GM19035 (cell line): ENCODE results near the gene NOP53.
A peak's percentile ranks its signal among the peaks of the same experiment; 100 is the strongest.
"Not testable (repeated sequence)": the region's sequence is repeated elsewhere in the genome, so short reads cannot be mapped to it uniquely, and the experiment has no call there.

Source experiments
- ATAC-seq: cut with Tn5 transposase; IDR thresholded peaks from one replicate; pipeline ENCODE4 v1.9.1; 2021; ENCODE audit not compliant: unreplicated experiment

Gene NOP53

DNA sequence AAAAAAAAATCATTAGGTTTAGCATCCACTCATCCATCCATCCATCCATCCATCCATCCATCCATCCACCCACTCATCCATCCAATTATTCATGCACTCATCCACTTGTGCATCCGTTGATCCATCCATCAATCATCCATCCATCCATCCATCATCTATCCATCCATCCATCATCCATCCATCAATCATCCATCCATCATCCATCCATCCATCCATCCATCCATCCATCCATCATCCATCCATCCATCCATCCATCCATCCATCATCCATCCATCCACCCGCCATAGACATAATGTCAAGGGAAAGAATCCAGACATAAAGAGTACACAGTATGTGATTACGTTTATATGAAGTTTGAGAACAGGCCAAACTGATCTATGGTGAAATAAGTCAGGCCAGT, 24.2 kb downstream of the NOP53 start:
- ATAC-seq = no peak

GRCh38 chr19:47771291-47771690, 25.9 kb downstream of the NOP53 start:
- not testable (repeated sequence) for ATAC-seq

DNA sequence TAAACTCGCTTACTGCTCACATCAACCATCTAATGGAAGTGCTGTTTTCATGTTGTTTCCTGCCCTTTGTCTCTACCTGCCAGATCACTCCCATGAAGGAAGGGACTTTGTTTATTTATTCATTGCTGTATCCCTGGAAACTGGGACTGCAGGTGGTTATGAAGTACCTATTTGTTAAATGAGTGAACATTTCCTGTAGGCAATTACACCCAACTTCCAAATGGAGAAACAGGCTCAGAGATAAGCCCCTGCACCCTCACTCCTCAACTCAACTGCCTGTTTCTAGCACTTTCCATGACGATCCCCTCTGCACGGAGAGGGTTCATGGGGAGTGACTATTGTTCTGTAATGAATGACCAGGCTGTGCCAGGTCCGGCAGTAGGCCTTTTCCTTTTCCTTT, 31.2 kb downstream of the NOP53 start:
- no peak for ATAC-seq

- not testable (repeated sequence) for ATAC-seq
These were observed 32.1 kb downstream of the NOP53 start for GRCh38 chr19:47777245-47778048.

GRCh38 chr19:47778049-47778953, 33.0 kb downstream of the NOP53 start, which contains the start of gene SELENOW:
SELENOW (plus strand) TSS chr19:47778703; CDS start chr19:47778786, 83 bp downstream.
- ATAC-seq = peak; percentile 79

DNA sequence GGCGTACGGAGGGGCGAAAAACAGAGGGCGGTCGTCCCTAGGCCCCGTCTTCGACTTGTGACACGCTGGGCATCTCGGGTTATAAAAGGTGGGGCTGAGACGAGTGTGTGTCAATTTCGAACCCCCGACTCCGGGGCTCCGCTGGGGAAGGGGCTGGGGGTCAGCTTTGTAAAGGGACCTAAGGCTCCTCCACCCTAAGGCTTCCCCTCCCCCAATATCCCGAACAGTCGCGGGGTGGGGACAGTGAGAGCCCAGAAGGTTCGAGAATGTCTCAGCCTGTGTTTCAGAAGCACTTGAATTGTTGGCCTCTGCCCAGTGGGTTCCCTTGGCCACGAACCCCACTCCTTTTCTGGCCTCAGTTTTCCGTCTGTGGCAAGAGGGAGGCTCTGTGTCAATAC, 33.6 kb downstream of the NOP53 start:
- no peak for ATAC-seq

DNA sequence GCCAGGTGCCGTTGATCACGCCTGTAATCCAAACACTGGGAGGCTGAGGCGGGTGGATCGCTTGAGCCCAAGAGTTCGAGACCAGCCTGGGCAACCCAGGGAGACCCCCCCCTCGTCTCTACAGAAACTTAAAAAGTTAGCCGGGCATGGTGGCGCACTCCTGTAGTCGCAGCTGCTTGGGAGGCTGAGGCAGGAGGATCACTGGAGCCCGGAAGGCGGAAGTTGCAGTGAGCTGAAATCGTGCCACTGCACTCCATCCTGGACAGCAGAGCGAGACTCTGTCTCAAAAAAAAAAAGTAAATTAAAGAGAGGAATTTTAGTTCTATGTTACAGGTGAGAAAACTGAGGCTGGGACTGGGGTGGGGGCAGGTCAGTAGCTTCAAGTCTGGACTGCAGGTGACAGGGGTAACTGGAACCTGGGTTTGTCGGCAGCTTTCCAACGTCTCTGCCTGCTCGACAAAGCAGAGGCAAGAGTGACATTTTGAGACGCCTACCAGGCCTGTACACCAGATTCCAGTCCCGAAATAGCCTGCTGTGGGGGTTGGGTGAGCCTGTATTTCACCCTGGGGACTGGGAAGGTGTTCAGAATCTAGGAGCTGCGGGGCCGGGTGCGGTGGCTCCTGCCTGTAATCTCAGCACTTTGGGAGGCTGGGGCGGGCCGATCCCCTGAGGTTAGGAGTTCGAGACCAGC, 34.3 kb downstream of the NOP53 start:
- ATAC-seq = no peak

GRCh38 chr19:47780215-47780551, 34.8 kb downstream of the NOP53 start:
- ATAC-seq = no peak

GRCh38 chr19:47781590-47782262, 36.4 kb downstream of the NOP53 start:
- no peak for ATAC-seq

DNA sequence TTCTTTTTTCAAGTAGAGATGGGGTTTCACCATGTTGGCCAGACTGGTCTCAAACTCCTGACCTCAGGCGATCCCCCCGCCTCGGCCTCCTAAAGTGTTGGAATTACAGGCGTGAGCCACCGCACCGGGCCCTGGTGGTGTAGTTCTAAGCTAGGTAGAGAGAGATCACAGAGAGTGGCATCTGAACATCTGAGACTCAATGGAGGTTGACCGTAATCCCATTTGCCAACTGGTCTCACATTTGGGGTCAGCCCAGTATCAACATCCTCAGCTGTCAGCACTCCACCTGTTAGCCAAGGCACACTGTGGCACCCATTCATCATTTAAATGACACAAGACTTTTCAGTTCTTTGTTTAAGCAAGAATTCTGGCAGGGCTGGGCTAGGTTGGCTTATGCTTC, 41.2 kb downstream of the NOP53 start:
- no peak for ATAC-seq

DNA sequence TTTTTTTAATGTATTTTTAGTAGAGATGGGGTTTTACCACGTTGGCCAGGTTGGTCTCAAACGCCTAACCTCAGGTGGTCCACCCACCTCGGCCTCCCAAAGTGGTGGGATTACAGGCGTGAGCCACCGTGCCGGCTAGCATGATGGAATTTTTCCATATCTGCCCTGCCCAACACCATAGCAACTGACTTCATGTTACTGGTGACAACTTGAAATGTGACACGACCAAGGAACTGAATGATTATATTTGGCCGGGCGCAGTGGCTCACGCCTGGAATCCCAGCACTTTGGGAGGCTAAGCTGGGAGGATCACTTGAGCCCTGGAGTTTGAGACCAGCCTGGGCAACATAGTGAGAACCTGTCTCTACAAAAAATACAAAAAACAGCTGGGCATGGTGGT, 42.0 kb downstream of the NOP53 start:
- ATAC-seq = not testable (repeated sequence)

DNA sequence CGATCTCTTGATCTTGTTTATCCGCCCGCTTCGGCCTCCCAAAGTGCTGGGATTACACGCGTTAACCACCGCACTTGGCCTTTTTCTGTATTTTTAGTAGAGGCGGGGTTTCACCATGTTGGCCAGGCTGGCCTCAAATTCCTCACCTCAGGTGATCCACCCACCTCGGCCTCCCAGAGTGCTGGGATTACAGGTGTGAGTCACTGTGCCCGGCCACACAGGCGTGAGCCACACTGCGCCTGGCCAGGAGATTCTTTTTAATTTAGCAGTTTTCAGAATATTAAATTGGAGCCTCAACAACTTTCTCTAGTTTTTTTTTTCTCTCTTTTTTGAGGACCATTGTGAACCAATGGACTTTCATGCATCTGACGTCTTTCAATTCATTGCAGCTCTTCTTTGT, 44.5 kb downstream of the NOP53 start:
- ATAC-seq = not testable (repeated sequence)

- ATAC-seq = no peak
These were observed 45.1 kb downstream of the NOP53 start for GRCh38 chr19:47790398-47790814.

GRCh38 chr19:47792616-47793015, 47.3 kb downstream of the NOP53 start:
- no peak for ATAC-seq

- no peak for ATAC-seq
These were observed 49.2 kb downstream of the NOP53 start for GRCh38 chr19:47794526-47794925.

GRCh38 chr19:47796785-47797184, 51.4 kb downstream of the NOP53 start:
- ATAC-seq = no peak

DNA sequence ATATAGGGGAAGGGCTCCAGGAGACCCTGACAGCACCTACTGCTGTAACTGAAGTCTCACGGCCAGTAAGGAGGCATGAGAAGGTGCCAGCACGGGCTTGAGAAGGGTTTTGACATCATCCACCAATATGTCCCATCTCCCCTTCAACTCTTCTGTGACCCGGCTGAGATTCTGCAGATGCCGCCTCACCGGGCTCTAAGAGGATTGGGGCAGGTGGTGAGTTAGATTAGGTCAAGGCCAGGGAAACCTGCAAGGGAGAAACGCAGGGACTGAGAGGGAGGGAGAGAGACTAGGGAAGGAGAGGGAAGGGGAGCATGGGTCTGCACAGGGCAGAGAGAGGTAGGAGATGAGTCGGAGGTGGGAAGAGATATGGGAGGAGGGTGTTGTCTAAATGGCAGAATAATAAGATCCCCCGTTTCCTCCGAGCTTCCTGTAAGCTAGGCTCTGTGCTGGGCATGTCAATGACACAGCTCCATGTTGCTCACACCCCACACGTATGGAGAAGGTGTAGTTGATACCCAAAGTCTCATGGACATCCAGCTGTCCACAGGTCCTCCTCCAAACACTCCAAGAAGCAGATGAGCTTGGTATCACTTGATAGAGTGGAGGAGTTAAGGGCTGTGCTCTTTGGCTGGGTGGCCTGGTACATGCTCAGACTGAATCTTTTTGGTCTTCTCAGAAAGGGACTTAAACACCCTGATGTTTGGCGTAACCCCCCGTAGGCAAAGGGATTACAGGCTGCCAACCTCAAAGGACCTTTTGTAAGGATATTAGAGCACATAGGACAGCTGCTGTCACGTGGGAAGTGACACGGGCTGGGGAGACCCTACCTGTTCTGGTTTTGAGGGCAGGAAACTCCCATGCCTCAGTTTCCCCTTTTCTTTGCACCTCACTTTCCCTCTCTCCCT, 52.9 kb downstream of the NOP53 start:
- no peak for ATAC-seq

DNA sequence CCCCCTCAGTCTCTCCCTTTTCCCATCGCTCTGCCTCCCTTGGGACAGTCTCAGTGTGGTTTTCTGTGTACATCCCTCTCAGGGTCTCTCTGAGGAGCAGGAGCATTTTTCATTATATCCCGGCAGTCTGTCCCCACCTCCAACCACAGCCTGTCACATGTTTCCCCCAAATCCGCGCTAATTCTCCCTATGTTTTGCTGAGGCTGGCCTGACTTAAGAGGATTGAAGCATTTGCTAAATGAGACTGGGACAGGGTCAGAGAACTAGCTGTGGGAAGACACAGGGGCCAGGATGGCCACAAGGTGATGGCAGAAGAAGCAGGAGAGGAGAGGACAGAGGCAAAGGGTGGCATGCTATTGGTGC, 53.5 kb downstream of the NOP53 start:
- ATAC-seq = no peak

GRCh38 chr19:47801270-47801669, 55.9 kb downstream of the NOP53 start:
- no peak for ATAC-seq

- no peak for ATAC-seq
These were observed 57.2 kb downstream of the NOP53 start for GRCh38 chr19:47802521-47803043.
